ENCODE measurements around the gene AQP9.
"Not testable (repeated sequence)": the region's sequence is repeated elsewhere in the genome, so short reads cannot be mapped to it uniquely, and the experiment has no call there.

Gene AQP9

DNA sequence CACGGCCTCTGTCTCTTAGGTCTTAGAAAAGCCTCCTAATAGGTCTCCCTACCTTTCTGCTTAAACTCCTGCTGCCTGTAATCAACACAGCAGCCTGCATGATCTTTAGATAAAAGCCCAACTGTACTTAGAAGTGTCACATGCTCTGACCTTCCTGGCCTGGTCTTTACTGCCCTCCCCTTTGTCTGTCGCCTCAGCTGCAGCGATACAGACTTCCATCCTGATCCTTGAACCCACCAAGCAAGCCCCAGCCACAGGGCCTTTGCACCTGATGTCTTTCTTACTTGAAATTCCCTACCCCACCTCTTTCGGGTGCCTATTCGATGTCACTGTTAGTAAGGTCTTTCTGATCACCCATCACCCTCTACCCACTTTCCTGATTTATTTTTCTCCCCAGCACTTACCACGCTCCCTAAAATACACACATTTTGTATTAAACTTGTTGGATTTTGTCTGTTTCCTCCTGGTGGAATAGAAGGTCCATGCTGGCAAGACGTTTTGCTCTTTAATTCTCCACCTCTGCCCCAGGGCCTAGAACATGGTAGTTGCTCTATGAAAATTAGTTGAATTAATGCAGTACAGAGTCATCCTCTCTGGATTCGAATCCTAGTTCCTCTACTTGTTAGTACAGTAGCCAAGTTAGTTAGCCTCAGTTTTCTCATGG lies 51.1 kb downstream of the AQP9 start:
- Histone ChIP-seq H2AFZ (no peak overlapping the region), H3K4me2 (ENCODE audit: low read length) (no peak overlapping the region), H3K27me3 (ENCODE audit: control insufficient read depth, insufficient read depth, low read length) (no peaks in the 10 kb centered on the region), H3K27ac (no peak overlapping the region), H3K4me3 (ENCODE audit: low read depth, low read length) (no peak overlapping the region), H3K9me3 (ENCODE audit: control insufficient read depth, low read length) (no peaks in the 10 kb centered on the region), H3K36me3 (ENCODE audit: control insufficient read depth, insufficient read depth, low read length) (no peaks in the 10 kb centered on the region), H3K4me1 (no peaks in the 10 kb centered on the region), H3K79me2 (no peaks in the 10 kb centered on the region), H3K9ac (no peak overlapping the region)
- TF ChIP-seq, protein P1, sequence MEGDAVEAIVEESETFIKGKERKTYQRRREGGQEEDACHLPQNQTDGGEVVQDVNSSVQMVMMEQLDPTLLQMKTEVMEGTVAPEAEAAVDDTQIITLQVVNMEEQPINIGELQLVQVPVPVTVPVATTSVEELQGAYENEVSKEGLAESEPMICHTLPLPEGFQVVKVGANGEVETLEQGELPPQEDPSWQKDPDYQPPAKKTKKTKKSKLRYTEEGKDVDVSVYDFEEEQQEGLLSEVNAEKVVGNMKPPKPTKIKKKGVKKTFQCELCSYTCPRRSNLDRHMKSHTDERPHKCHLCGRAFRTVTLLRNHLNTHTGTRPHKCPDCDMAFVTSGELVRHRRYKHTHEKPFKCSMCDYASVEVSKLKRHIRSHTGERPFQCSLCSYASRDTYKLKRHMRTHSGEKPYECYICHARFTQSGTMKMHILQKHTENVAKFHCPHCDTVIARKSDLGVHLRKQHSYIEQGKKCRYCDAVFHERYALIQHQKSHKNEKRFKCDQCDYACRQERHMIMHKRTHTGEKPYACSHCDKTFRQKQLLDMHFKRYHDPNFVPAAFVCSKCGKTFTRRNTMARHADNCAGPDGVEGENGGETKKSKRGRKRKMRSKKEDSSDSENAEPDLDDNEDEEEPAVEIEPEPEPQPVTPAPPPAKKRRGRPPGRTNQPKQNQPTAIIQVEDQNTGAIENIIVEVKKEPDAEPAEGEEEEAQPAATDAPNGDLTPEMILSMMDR (IDR thresholded peaks at IDR 0.05): no peak

DNA sequence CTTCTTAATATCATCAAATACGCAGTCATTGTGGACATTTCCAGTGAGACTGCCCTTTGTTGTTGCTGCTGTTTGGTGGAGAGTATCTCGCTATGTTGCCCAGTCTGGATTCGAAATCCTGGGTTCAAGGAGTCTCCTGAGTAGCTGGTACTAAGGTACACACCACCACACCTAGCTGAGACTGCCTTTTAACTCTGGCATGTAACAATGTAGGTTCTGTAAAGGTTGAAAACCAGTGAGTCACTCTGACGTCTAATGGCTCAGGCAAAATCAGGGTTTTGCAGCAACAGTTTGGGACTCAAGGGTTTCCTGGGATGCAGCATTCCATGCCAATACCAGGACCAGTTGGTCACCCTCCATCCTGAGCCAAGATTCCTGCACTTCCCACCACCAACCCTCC lies 52.2 kb downstream of the AQP9 start:
- Histone ChIP-seq H3K9ac (no peak overlapping the region), H2AFZ (no peak overlapping the region), H3K36me3 (ENCODE audit: control insufficient read depth, insufficient read depth, low read length) (no peaks in the 10 kb centered on the region), H3K27me3 (ENCODE audit: control insufficient read depth, insufficient read depth, low read length) (no peaks in the 10 kb centered on the region), H3K4me3 (ENCODE audit: low read depth, low read length) (no peak overlapping the region), H3K4me1 (no peaks in the 10 kb centered on the region), H3K4me2 (ENCODE audit: low read length) (no peak overlapping the region), H3K79me2 (no peaks in the 10 kb centered on the region), H3K9me3 (ENCODE audit: control insufficient read depth, low read length) (no peaks in the 10 kb centered on the region), H3K27ac (no peak overlapping the region)
- TF ChIP-seq, protein P1 (IDR thresholded peaks at IDR 0.05): no peak

DNA sequence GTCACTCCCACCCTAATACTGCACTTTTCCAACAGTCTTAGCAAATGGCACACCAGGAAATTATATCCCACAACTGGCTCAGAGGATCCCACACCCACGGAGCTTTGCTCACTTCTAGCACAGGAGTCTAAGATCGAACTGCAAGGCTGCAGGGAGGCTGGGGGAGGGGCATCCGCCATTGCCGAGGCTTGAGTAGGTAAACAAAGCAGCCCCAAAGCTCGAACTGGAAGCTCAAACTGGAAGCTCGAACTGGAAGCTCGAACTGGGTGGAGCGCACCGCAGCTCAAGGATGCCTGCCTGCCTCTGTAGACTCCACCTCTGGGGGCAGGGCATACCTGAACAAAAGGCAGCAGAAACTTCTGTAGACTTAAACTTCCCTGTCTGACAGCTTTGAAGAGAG lies 55.5 kb downstream of the AQP9 start:
- H3K9me3 ChIP-seq (ENCODE audit: control insufficient read depth, low read length); H3K4me1 ChIP-seq; H3K79me2 ChIP-seq; H2AFZ ChIP-seq; H3K27me3 ChIP-seq (ENCODE audit: control insufficient read depth, insufficient read depth, low read length); H3K27ac ChIP-seq; H3K4me3 ChIP-seq (ENCODE audit: low read depth, low read length); H3K4me2 ChIP-seq (ENCODE audit: low read length); H3K36me3 ChIP-seq (ENCODE audit: control insufficient read depth, insufficient read depth, low read length); H3K9ac ChIP-seq: not testable (repeated sequence)

DNA sequence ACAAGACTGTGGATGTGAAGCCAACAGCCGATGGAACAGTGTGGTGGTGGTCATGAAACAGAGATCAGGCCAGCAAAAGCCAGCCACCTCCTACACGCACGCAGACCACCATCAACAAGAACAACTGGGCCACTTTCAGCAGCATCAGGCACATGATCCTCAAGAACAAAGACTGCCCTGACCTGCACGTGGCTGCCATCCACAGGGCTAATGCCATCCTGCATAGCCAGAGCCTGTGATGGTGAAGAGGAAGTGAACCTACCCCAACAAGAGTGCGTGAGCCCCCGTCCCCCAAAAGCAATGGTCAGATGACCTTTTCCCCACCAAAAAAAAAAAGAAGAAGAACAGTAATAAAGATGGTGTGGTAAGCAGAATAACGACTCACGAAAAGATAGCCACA lies 62.6 kb downstream of the AQP9 start:
- Histone ChIP-seq H3K4me2 (ENCODE audit: low read length) (no peak overlapping the region), H3K27me3 (ENCODE audit: control insufficient read depth, insufficient read depth, low read length) (no peaks in the 10 kb centered on the region), H3K79me2 (no peaks in the 10 kb centered on the region), H3K27ac (no peak overlapping the region), H3K4me1 (no peaks in the 10 kb centered on the region), H3K36me3 (ENCODE audit: control insufficient read depth, insufficient read depth, low read length) (no peaks in the 10 kb centered on the region), H3K9me3 (ENCODE audit: control insufficient read depth, low read length) (no peaks in the 10 kb centered on the region), H3K4me3 (ENCODE audit: low read depth, low read length) (no peak overlapping the region), H2AFZ (no peak overlapping the region), H3K9ac (no peak overlapping the region)
- TF ChIP-seq, protein P1 (IDR thresholded peaks at IDR 0.05): no peak

DNA sequence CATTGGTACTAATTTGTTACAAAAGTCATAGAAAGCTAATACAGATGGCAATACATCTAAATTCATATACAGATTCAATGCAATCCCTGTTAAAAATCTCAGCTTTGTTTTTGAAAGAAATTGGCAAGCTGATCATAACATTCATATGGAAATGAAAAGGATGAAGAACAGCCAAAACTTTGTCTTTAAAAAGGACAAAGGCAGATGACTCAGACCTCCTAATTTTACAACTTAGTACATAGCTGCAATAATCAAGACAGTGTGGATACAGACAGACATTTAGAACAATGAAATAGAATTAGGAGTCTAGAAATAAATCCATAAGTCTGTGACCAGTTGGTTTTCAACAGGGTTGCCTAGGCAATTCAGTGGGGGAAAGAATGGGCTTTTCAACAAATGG lies 63.3 kb downstream of the AQP9 start:
- Histone ChIP-seq H3K79me2 (no peaks in the 10 kb centered on the region), H3K4me1 (no peaks in the 10 kb centered on the region), H3K27me3 (ENCODE audit: control insufficient read depth, insufficient read depth, low read length) (no peaks in the 10 kb centered on the region), H3K36me3 (ENCODE audit: control insufficient read depth, insufficient read depth, low read length) (no peaks in the 10 kb centered on the region), H3K4me2 (ENCODE audit: low read length) (no peak overlapping the region), H3K4me3 (ENCODE audit: low read depth, low read length) (no peak overlapping the region), H3K9ac (no peak overlapping the region), H3K27ac (no peak overlapping the region), H2AFZ (no peak overlapping the region), H3K9me3 (ENCODE audit: control insufficient read depth, low read length) (no peaks in the 10 kb centered on the region)
- TF ChIP-seq, protein P1 (IDR thresholded peaks at IDR 0.05): no peak

Measured in parathyroid adenoma (tissue), 2 donors.